ENCODE measurements around the gene SLC6A12. TPM values are rescaled to one million over a fixed set of nuclear protein-coding genes. Genes with fewer than 3 reads are reported as not detected.
A peak's percentile ranks its signal among the peaks of the same experiment; 100 is the strongest.

The SLC6A12 gene
- total RNA-seq, 1 experiment from 2014 or later = 2.1 TPM

DNA sequence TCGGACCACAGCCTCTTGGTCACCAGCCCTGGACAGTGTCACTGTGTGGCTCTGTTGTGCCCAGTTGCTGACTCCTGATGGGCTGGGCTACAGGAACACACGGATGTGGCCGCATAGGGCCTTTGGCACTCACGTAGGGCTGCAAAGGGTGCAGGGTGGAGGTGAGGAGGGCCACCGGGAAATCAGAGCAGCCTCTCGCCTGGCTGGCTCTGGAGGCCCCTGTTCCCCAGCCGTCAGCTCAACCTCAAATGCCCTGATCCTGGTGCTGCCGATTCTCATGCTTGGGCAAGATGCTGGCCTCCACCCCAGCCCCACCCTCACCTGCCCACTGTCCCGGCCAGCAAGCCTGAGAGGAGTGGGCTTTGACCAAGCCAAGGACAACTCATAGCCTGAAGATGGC is 59.0 kb downstream of the SLC6A12 start:
- no peak for DNase-seq
- H3K4me1 Mint-ChIP-seq (ENCODE audit: low read depth, unreplicated experiment) = peaks cover 7% of the 10 kb centered on the region
- no peak overlapping the region for H3K27ac Mint-ChIP-seq (ENCODE audit: unreplicated experiment)
- no peaks in the 10 kb centered on the region for H3K9me3 Mint-ChIP-seq (ENCODE audit: unreplicated experiment)
- POLR2A ChIA-PET = no interaction called here
- H3K9me3 ChIP-seq = peaks cover 5% of the 10 kb centered on the region; the same call in 1 of the 2 replicates
- intact Hi-C loops (cut with micrococcal nuclease; ENCODE audit: unreplicated experiment) = no loop called here
- CTCF ChIA-PET = no interaction called here
- no peaks in the 10 kb centered on the region for H3K36me3 Mint-ChIP-seq (ENCODE audit: insufficient read depth, unreplicated experiment)
- H3K36me3 ChIP-seq (ENCODE audit: control insufficient read depth, insufficient read depth, low read length) = no peaks in the 10 kb centered on the region
- no peaks in the 10 kb centered on the region for H3K27me3 ChIP-seq (replicated peaks; ENCODE audit: control insufficient read depth, insufficient read depth, low read length)
- no peak for TF ChIP-seq CTCF (IDR thresholded peaks at IDR 0.05; ENCODE audit: insufficient read depth in 1 of 2, low read depth in 1 of 2, low read length in 1 of 2, severe bottlenecking in 1 of 2, unreplicated experiment in 1 of 2)
- H3K4me3 Mint-ChIP-seq (ENCODE audit: unreplicated experiment) = no peak overlapping the region
- H3K27me3 Mint-ChIP-seq (ENCODE audit: insufficient read depth, unreplicated experiment) = peaks cover 8% of the 10 kb centered on the region
- BruUV-seq (replicated peaks) = no TSS peak
- H3K4me3 ChIP-seq (ENCODE audit: low read depth, low read length) = no peak overlapping the region
- 0 out of 2 replicates have a peak, but pooled peaks cover 3% of the 10 kb centered on the region for H3K4me1 ChIP-seq

DNA sequence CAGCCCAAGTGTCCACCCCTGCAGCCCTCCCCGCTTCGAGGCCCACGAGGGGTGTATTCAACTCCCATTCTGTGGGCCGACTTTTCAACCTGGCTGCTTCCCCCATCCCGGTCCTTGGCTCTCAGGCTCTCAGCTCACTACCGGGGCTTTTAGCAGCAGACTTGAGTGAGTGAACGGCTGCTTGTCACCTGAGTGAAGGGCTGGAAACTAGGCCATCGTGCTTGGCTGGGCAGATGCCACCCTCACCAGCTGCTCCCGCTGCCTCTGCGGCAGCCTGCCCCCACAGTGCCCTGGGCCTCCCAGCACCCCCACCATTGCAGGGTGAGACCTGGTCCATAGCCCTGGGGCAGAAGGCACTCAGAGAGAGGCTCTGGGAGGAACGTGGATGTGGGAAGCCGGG is 59.9 kb downstream of the SLC6A12 start:
- peaks cover 5% of the 10 kb centered on the region; the same call in 1 of the 2 replicates for H3K9me3 ChIP-seq
- Mint-ChIP-seq H3K27ac (ENCODE audit: unreplicated experiment) (no peak overlapping the region), H3K4me3 (ENCODE audit: unreplicated experiment) (no peak overlapping the region), H3K9me3 (ENCODE audit: unreplicated experiment) (no peaks in the 10 kb centered on the region), H3K36me3 (ENCODE audit: insufficient read depth, unreplicated experiment) (no peaks in the 10 kb centered on the region), H3K4me1 (ENCODE audit: low read depth, unreplicated experiment) (peaks cover 14% of the 10 kb centered on the region), H3K27me3 (ENCODE audit: insufficient read depth, unreplicated experiment) (peaks cover 2% of the 10 kb centered on the region)
- intact Hi-C loops (cut with micrococcal nuclease; ENCODE audit: unreplicated experiment) = no loop called here
- H3K4me1 ChIP-seq = 0 out of 2 replicates have a peak, but pooled peaks cover 3% of the 10 kb centered on the region
- no peak overlapping the region for H3K4me3 ChIP-seq (ENCODE audit: low read depth, low read length)
- H3K36me3 ChIP-seq (ENCODE audit: control insufficient read depth, insufficient read depth, low read length) = no peaks in the 10 kb centered on the region
- BruUV-seq (replicated peaks) = no TSS peak
- TF ChIP-seq CTCF (IDR thresholded peaks at IDR 0.05; ENCODE audit: insufficient read depth in 1 of 2, low read depth in 1 of 2, low read length in 1 of 2, severe bottlenecking in 1 of 2, unreplicated experiment in 1 of 2) = no peak
- H3K27me3 ChIP-seq (replicated peaks; ENCODE audit: control insufficient read depth, insufficient read depth, low read length) = no peaks in the 10 kb centered on the region
- ChIA-PET CTCF (interaction anchor here (1.0 to 1.5 kb wide), 3 partner anchors 16 to 65 kb away, joined by 3 to 4 read pairs (median 3); no protein-coding TSS in a partner anchor), POLR2A (no interaction called here)
- no peak for DNase-seq

DNA sequence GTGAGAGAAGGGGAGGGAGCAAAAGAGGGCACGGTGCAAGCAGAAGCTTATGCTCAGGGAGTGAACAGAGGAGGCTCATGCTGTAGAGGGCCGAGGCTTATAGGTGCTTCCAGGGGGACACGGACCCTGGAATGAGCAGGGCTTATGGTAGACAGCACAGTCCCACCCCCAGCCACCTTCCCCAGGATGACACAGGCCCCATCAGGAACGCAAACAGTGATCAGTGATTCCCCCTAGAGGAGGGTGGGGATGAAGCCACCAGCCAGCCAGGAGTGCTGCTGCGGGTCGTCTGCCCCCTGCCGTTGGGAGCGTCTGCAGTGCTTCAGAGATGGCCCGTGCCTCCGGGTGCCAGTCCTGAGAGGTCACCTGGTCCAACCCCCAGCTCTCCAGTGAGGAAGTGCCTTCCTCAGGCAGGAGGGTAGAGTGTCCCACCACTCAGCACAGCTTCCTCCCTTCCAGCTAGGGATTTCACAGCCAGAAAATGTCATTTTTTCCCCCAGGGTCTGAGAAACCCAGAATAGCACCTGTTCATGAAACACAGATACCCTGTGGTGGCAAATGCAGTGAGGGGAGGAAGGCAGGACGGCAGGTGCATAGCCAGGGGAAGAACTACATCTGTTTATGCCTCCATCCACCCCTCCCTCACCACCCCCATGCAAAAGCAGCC is 60.7 kb downstream of the SLC6A12 start:
- peak; percentile 82 to 84 for DNase-seq
- H3K4me3 Mint-ChIP-seq (ENCODE audit: unreplicated experiment) = no peak overlapping the region
- Histone ChIP-seq H3K27me3 (replicated peaks; ENCODE audit: control insufficient read depth, insufficient read depth, low read length) (no peaks in the 10 kb centered on the region), H3K36me3 (ENCODE audit: control insufficient read depth, insufficient read depth, low read length) (no peaks in the 10 kb centered on the region), H3K4me3 (ENCODE audit: low read depth, low read length) (no peak overlapping the region), H3K9me3 (peaks cover 5% of the 10 kb centered on the region; the same call in 1 of the 2 replicates), H3K4me1 (0 out of 2 replicates have a peak, but pooled peaks cover 3% of the 10 kb centered on the region)
- peak; percentile 81 to 96 for TF ChIP-seq CTCF (IDR thresholded peaks at IDR 0.05; ENCODE audit: insufficient read depth in 1 of 2, low read depth in 1 of 2, low read length in 1 of 2, severe bottlenecking in 1 of 2, unreplicated experiment in 1 of 2)
- CTCF ChIA-PET = interaction anchor here (1.0 to 1.5 kb wide), 4 partner anchors 9 to 66 kb away, joined by 3 to 8 read pairs (median 4); no protein-coding TSS in a partner anchor
- no peak overlapping the region for H3K27ac Mint-ChIP-seq (ENCODE audit: unreplicated experiment)
- BruUV-seq (replicated peaks) = no TSS peak
- H3K9me3 Mint-ChIP-seq (ENCODE audit: unreplicated experiment) = no peaks in the 10 kb centered on the region
- H3K4me1 Mint-ChIP-seq (ENCODE audit: low read depth, unreplicated experiment) = peaks cover 14% of the 10 kb centered on the region
- intact Hi-C loops (cut with micrococcal nuclease; ENCODE audit: unreplicated experiment) = no loop called here
- no peaks in the 10 kb centered on the region for H3K27me3 Mint-ChIP-seq (ENCODE audit: insufficient read depth, unreplicated experiment)
- no peaks in the 10 kb centered on the region for H3K36me3 Mint-ChIP-seq (ENCODE audit: insufficient read depth, unreplicated experiment)
- POLR2A ChIA-PET = no interaction called here
